Skeletal muscle tissue (tissue), 4 donors: ENCODE measurements around the gene UGT1A3. TPM values are rescaled to one million over a fixed set of nuclear protein-coding genes. Genes with fewer than 3 reads are reported as not detected.

ENCODE experiments used
- H3K27ac ChIP-seq: one replicate; pipeline ENCODE4 v1.7.0; 2013; ENCODE audit warnings: mild to moderate bottlenecking, low read depth, low read length, inconsistent platforms
- H3K27me3 ChIP-seq, 3 donors: one replicate each; pipeline ENCODE4 v1.7.0; 2013; ENCODE audit warnings: low read length in 3 of 3; ENCODE audit not compliant: control insufficient read depth in 3 of 3, insufficient read depth in 3 of 3
- H3K36me3 ChIP-seq, 3 donors: one replicate each; pipeline ENCODE4 v1.7.0; 2013; ENCODE audit warnings: low read length in 3 of 3; ENCODE audit not compliant: control insufficient read depth in 3 of 3, insufficient read depth in 3 of 3
- H3K4me1 ChIP-seq, 3 donors: one replicate each; pipeline ENCODE4 v1.7.0; 2013; ENCODE audit warnings: low read length in 3 of 3, mild to moderate bottlenecking in 3 of 3; ENCODE audit not compliant: control insufficient read depth in 3 of 3, insufficient read depth in 3 of 3
- H3K4me3 ChIP-seq, 3 donors: one replicate each; pipeline ENCODE4 v1.7.0; 2013; ENCODE audit warnings: low read length in 3 of 3
- H3K9ac ChIP-seq, 3 donors: one replicate each; pipeline ENCODE4 v1.7.0; 2013; ENCODE audit warnings: low read length in 3 of 3, mild to moderate bottlenecking in 3 of 3, moderate library complexity in 2 of 3, low read depth in 1 of 3
- H3K9me3 ChIP-seq, 3 donors: one replicate each; pipeline ENCODE4 v1.7.0; 2013; ENCODE audit warnings: low read length in 3 of 3; ENCODE audit not compliant: control insufficient read depth in 3 of 3
- total RNA-seq: library from RNA; depleted of rRNA; stranded (reverse); fragments of >200 nt; gene quantifications from one replicate; pipeline ENCODE4 v1.2.3, GENCODE V29; 2014
- donor health status: Osteomylitis.

UGT1A3 gene
- total RNA-seq, 1 donor from 2014 or later: not detected

- Histone ChIP-seq H3K27ac (no peak overlapping the region), H3K27me3 (no peaks in the 10 kb centered on the region)
These were observed 63.9 kb downstream of the UGT1A3 start for GRCh38 chr2:233792720-233793119.

GRCh38 chr2:233793465-233794127 lies 64.8 kb downstream of the UGT1A3 start:
- Histone ChIP-seq H3K4me3 (no peak overlapping the region), H3K27me3 (no peaks in the 10 kb centered on the region), H3K27ac (no peak overlapping the region), H3K9ac (no peak overlapping the region), H3K4me1 (no peaks in the 10 kb centered on the region), H3K36me3 (no peaks in the 10 kb centered on the region), H3K9me3 (peaks cover 0 to 4% (median 0%) of the 10 kb centered on the region in 3 donors)

More at GRCh38 chr2:233792720-233793119, 63.9 kb downstream of the UGT1A3 start:
- H3K9ac ChIP-seq: no peak overlapping the region
- H3K9me3 ChIP-seq: peaks cover 0 to 4% (median 0%) of the 10 kb centered on the region in 3 donors
- H3K36me3 ChIP-seq: no peaks in the 10 kb centered on the region
- H3K4me3 ChIP-seq: no peak overlapping the region
- H3K4me1 ChIP-seq: no peaks in the 10 kb centered on the region

GRCh38 chr2:233794128-233794658 lies 65.4 kb downstream of the UGT1A3 start:
- Histone ChIP-seq H3K4me3 (no peak overlapping the region), H3K4me1 (no peaks in the 10 kb centered on the region), H3K27me3 (peaks cover 0 to 1% (median 0%) of the 10 kb centered on the region in 3 donors), H3K9ac (no peak overlapping the region), H3K27ac (no peak overlapping the region), H3K36me3 (no peaks in the 10 kb centered on the region), H3K9me3 (peaks cover 0 to under 1% (median 0%) of the 10 kb centered on the region in 3 donors)

- Histone ChIP-seq H3K27ac (no peak overlapping the region), H3K9me3 (no peaks in the 10 kb centered on the region), H3K9ac (no peak overlapping the region), H3K36me3 (no peaks in the 10 kb centered on the region), H3K27me3 (peaks cover 0 to 4% (median 4%) of the 10 kb centered on the region in 3 donors), H3K4me1 (no peaks in the 10 kb centered on the region), H3K4me3 (no peak overlapping the region)
These were observed 66.9 kb downstream of the UGT1A3 start for GRCh38 chr2:233795735-233796171.

GRCh38 chr2:233796254-233796653 lies 67.4 kb downstream of the UGT1A3 start:
- Histone ChIP-seq H3K9ac (no peak overlapping the region), H3K4me3 (no peak overlapping the region), H3K27me3 (peaks cover 0 to 4% (median 4%) of the 10 kb centered on the region in 3 donors), H3K4me1 (no peaks in the 10 kb centered on the region), H3K36me3 (no peaks in the 10 kb centered on the region), H3K9me3 (no peaks in the 10 kb centered on the region), H3K27ac (no peak overlapping the region)

- H3K27ac ChIP-seq: no peak overlapping the region
- H3K27me3 ChIP-seq: peaks cover 0 to 9% (median 4%) of the 10 kb centered on the region in 3 donors
- no peak overlapping the region for H3K4me3 ChIP-seq
- no peaks in the 10 kb centered on the region for H3K9me3 ChIP-seq
- no peaks in the 10 kb centered on the region for H3K36me3 ChIP-seq
- no peak overlapping the region for H3K9ac ChIP-seq
- no peaks in the 10 kb centered on the region for H3K4me1 ChIP-seq
These were observed 69.7 kb downstream of the UGT1A3 start for GRCh38 chr2:233798335-233799086.

GRCh38 chr2:233799087-233799665 lies 70.3 kb downstream of the UGT1A3 start:
- Histone ChIP-seq H3K4me1 (no peaks in the 10 kb centered on the region), H3K27me3 (peaks cover 0 to 9% (median 4%) of the 10 kb centered on the region in 3 donors), H3K9me3 (no peaks in the 10 kb centered on the region), H3K9ac (no peak overlapping the region), H3K27ac (no peak overlapping the region), H3K4me3 (no peak overlapping the region), H3K36me3 (no peaks in the 10 kb centered on the region)

- no peaks in the 10 kb centered on the region for H3K4me1 ChIP-seq
- no peak overlapping the region for H3K9ac ChIP-seq
- H3K4me3 ChIP-seq: no peak overlapping the region
- no peaks in the 10 kb centered on the region for H3K36me3 ChIP-seq
- peaks cover 0 to 9% (median 8%) of the 10 kb centered on the region in 3 donors for H3K27me3 ChIP-seq
- no peak overlapping the region for H3K27ac ChIP-seq
- H3K9me3 ChIP-seq: no peaks in the 10 kb centered on the region
These were observed 70.9 kb downstream of the UGT1A3 start for GRCh38 chr2:233799716-233800115.

- Histone ChIP-seq H3K4me3 (no peak overlapping the region), H3K9ac (no peak overlapping the region), H3K36me3 (no peaks in the 10 kb centered on the region), H3K27me3 (peaks cover 0 to 9% (median 9%) of the 10 kb centered on the region in 3 donors), H3K27ac (no peak overlapping the region), H3K4me1 (no peaks in the 10 kb centered on the region), H3K9me3 (no peaks in the 10 kb centered on the region)
These were observed 71.4 kb downstream of the UGT1A3 start for GRCh38 chr2:233800208-233800607.
